ENCODE results near the gene TBC1D8.

The TBC1D8 gene

GRCh38 chr2:100991404-100991773, 159.8 kb downstream of the TBC1D8 start:
- no peak for TF ChIP-seq OSR1 (CRISPR knock-in tag; IDR thresholded peaks at IDR 0.05)
- TF ChIP-seq CREB5 (CRISPR knock-in tag; IDR thresholded peaks at IDR 0.05; ENCODE audit: low read depth) = no peak
- TF ChIP-seq ZNF70 (CRISPR knock-in tag; IDR thresholded peaks at IDR 0.05) = no peak
- TF ChIP-seq, protein P1, sequence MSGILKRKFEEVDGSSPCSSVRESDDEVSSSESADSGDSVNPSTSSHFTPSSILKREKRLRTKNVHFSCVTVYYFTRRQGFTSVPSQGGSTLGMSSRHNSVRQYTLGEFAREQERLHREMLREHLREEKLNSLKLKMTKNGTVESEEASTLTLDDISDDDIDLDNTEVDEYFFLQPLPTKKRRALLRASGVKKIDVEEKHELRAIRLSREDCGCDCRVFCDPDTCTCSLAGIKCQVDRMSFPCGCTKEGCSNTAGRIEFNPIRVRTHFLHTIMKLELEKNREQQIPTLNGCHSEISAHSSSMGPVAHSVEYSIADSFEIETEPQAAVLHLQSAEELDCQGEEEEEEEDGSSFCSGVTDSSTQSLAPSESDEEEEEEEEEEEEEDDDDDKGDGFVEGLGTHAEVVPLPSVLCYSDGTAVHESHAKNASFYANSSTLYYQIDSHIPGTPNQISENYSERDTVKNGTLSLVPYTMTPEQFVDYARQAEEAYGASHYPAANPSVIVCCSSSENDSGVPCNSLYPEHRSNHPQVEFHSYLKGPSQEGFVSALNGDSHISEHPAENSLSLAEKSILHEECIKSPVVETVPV (CRISPR knock-in tag; IDR thresholded peaks at IDR 0.05) = no peak
- TF ChIP-seq ZFP3 (CRISPR knock-in tag; IDR thresholded peaks at IDR 0.05) = no peak
- no peak for TF ChIP-seq RARB (CRISPR knock-in tag; IDR thresholded peaks at IDR 0.05)
- TF ChIP-seq SNAI2 (CRISPR knock-in tag; IDR thresholded peaks at IDR 0.05) = no peak
- TF ChIP-seq ZFP30 (CRISPR knock-in tag; IDR thresholded peaks at IDR 0.05) = no peak
- no peak for TF ChIP-seq PPARA (CRISPR knock-in tag; IDR thresholded peaks at IDR 0.05; ENCODE audit: borderline replicate concordance)
- TF ChIP-seq TCF4 (CRISPR knock-in tag; IDR thresholded peaks at IDR 0.05; ENCODE audit: borderline replicate concordance) = no peak
- TF ChIP-seq POU6F1 (CRISPR knock-in tag; IDR thresholded peaks at IDR 0.05; ENCODE audit: borderline replicate concordance, low read depth) = no peak
- TF ChIP-seq ARNTL (CRISPR knock-in tag; IDR thresholded peaks at IDR 0.05; ENCODE audit: borderline replicate concordance, low read depth) = no peak
- TF ChIP-seq ZNF565 (CRISPR knock-in tag; conservative IDR thresholded peaks at IDR 0.05; ENCODE audit: low read depth) = no peak
- TF ChIP-seq GLIS3 (CRISPR knock-in tag; IDR thresholded peaks at IDR 0.05) = no peak
- no peak for TF ChIP-seq ISL1 (CRISPR knock-in tag; IDR thresholded peaks at IDR 0.05)
- TF ChIP-seq, protein P2, sequence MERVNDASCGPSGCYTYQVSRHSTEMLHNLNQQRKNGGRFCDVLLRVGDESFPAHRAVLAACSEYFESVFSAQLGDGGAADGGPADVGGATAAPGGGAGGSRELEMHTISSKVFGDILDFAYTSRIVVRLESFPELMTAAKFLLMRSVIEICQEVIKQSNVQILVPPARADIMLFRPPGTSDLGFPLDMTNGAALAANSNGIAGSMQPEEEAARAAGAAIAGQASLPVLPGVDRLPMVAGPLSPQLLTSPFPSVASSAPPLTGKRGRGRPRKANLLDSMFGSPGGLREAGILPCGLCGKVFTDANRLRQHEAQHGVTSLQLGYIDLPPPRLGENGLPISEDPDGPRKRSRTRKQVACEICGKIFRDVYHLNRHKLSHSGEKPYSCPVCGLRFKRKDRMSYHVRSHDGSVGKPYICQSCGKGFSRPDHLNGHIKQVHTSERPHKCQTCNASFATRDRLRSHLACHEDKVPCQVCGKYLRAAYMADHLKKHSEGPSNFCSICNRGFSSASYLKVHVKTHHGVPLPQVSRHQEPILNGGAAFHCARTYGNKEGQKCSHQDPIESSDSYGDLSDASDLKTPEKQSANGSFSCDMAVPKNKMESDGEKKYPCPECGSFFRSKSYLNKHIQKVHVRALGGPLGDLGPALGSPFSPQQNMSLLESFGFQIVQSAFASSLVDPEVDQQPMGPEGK (CRISPR knock-in tag; IDR thresholded peaks at IDR 0.05; ENCODE audit: borderline replicate concordance) = no peak
- TF ChIP-seq BACH2 (CRISPR knock-in tag; IDR thresholded peaks at IDR 0.05; ENCODE audit: borderline replicate concordance) = no peak
- no peak for TF ChIP-seq TSHZ2 (CRISPR knock-in tag; IDR thresholded peaks at IDR 0.05)
- TF ChIP-seq TOX (CRISPR knock-in tag; IDR thresholded peaks at IDR 0.05; ENCODE audit: borderline replicate concordance) = no peak
- no peak for ATAC-seq

- ATAC-seq = no peak
- TF ChIP-seq ZFP30 (CRISPR knock-in tag; IDR thresholded peaks at IDR 0.05) (no peak), TOX (CRISPR knock-in tag; IDR thresholded peaks at IDR 0.05; ENCODE audit: borderline replicate concordance) (no peak), POU6F1 (CRISPR knock-in tag; IDR thresholded peaks at IDR 0.05; ENCODE audit: borderline replicate concordance, low read depth) (no peak), PPARA (CRISPR knock-in tag; IDR thresholded peaks at IDR 0.05; ENCODE audit: borderline replicate concordance) (no peak), ZC3H10 (CRISPR knock-in tag; IDR thresholded peaks at IDR 0.05) (no peak), CSDC2 (CRISPR knock-in tag; IDR thresholded peaks at IDR 0.05) (no peak), TCF4 (CRISPR knock-in tag; IDR thresholded peaks at IDR 0.05; ENCODE audit: borderline replicate concordance) (no peak), BACH2 (CRISPR knock-in tag; IDR thresholded peaks at IDR 0.05; ENCODE audit: borderline replicate concordance) (no peak), ARNTL (CRISPR knock-in tag; IDR thresholded peaks at IDR 0.05; ENCODE audit: borderline replicate concordance, low read depth) (no peak), ESRRG (CRISPR knock-in tag; IDR thresholded peaks at IDR 0.05) (no peak), ZNF8 (CRISPR knock-in tag; IDR thresholded peaks at IDR 0.05) (no peak), GLIS3 (CRISPR knock-in tag; IDR thresholded peaks at IDR 0.05) (no peak), CREB5 (CRISPR knock-in tag; IDR thresholded peaks at IDR 0.05; ENCODE audit: low read depth) (no peak), ZFP3 (CRISPR knock-in tag; IDR thresholded peaks at IDR 0.05) (no peak), ZNF70 (CRISPR knock-in tag; IDR thresholded peaks at IDR 0.05) (no peak), OSR1 (CRISPR knock-in tag; IDR thresholded peaks at IDR 0.05) (no peak), ISL1 (CRISPR knock-in tag; IDR thresholded peaks at IDR 0.05) (no peak), RARB (CRISPR knock-in tag; IDR thresholded peaks at IDR 0.05) (no peak)
Observed at GRCh38 chr2:100990650-100991403, 160.4 kb downstream of the TBC1D8 start.

Data from SK-N-SH treated with all-trans-retinoic acid at 6 μM for 48 hours (cell line).